HG02798 (cell line): ENCODE measurements around the gene CD79B.

Source experiments
- ATAC-seq: cut with Tn5 transposase; IDR thresholded peaks from one replicate; pipeline ENCODE4 v1.9.1; 2021; ENCODE audit warnings: mild to moderate bottlenecking; ENCODE audit not compliant: unreplicated experiment, poor library complexity

CD79B gene

GRCh38 chr17:63955232-63955631, 23.1 kb upstream of the CD79B start:
- no peak for ATAC-seq

- ATAC-seq: peak; percentile 43
These were observed 22.4 kb upstream of the CD79B start for GRCh38 chr17:63954402-63955063.

GRCh38 chr17:63950940-63951907, 19.1 kb upstream of the CD79B start:
- no peak for ATAC-seq

GRCh38 chr17:63949576-63950250, 17.6 kb upstream of the CD79B start:
- no peak for ATAC-seq

GRCh38 chr17:63948521-63948920, 16.4 kb upstream of the CD79B start:
- no peak for ATAC-seq

GRCh38 chr17:63947711-63948330, 15.7 kb upstream of the CD79B start:
- no peak for ATAC-seq

GRCh38 chr17:63946440-63947363, 14.6 kb upstream of the CD79B start:
- ATAC-seq: peak; percentile 63

GRCh38 chr17:63945784-63946439, 13.8 kb upstream of the CD79B start:
- ATAC-seq: no peak

- no peak for ATAC-seq
These were observed 12.8 kb upstream of the CD79B start for GRCh38 chr17:63944736-63945499.

- no peak for ATAC-seq
These were observed 11.6 kb upstream of the CD79B start for GRCh38 chr17:63943745-63944144.

GRCh38 chr17:63942309-63942985, 10.3 kb upstream of the CD79B start:
- ATAC-seq: no peak

- no peak for ATAC-seq
These were observed 9.6 kb upstream of the CD79B start for GRCh38 chr17:63941751-63942150.

GRCh38 chr17:63941162-63941561, 9.0 kb upstream of the CD79B start:
- no peak for ATAC-seq

GRCh38 chr17:63940584-63940983, 8.5 kb upstream of the CD79B start:
- no peak for ATAC-seq

- ATAC-seq: no peak
These were observed 7.8 kb upstream of the CD79B start for GRCh38 chr17:63939884-63940283.

- ATAC-seq: no peak
These were observed 7.3 kb upstream of the CD79B start for GRCh38 chr17:63939401-63939800.

- ATAC-seq: no peak
These were observed 5.8 kb upstream of the CD79B start for GRCh38 chr17:63937920-63938319.

GRCh38 chr17:63937319-63937718, 5.2 kb upstream of the CD79B start:
- no peak for ATAC-seq
